GM04503 (cell line): ENCODE measurements around the gene OFD1.

Source experiments
- DNase-seq: peaks from one replicate; pipeline ENCODE4 v3.0.0-alpha.2; 2012; ENCODE audit warnings: low read depth

The OFD1 gene

GRCh38 chrX:13798184-13798583 is 63.6 kb downstream of the OFD1 start:
- DNase-seq, result no peak

GRCh38 chrX:13803116-13803515 is 68.6 kb downstream of the OFD1 start:
- DNase-seq, result no peak

- DNase-seq, result no peak
Measured at GRCh38 chrX:13805241-13805640, 70.7 kb downstream of the OFD1 start.

GRCh38 chrX:13808293-13808692 is 73.7 kb downstream of the OFD1 start:
- no peak for DNase-seq

GRCh38 chrX:13808865-13809264 is 74.3 kb downstream of the OFD1 start:
- DNase-seq, result no peak

GRCh38 chrX:13815664-13816063 is 81.1 kb downstream of the OFD1 start:
- DNase-seq, result no peak

GRCh38 chrX:13816176-13816575 is 81.6 kb downstream of the OFD1 start:
- DNase-seq, result no peak

- DNase-seq, result no peak
Measured at GRCh38 chrX:13816643-13817627, 82.4 kb downstream of the OFD1 start, which contains the start of gene GPM6B. Gene GPM6B (minus strand): TSS chrX:13817093. CDS start chrX:13816904, 189 bp downstream.
